ENCODE results near the gene TMPRSS2.

The TMPRSS2 gene

DNA sequence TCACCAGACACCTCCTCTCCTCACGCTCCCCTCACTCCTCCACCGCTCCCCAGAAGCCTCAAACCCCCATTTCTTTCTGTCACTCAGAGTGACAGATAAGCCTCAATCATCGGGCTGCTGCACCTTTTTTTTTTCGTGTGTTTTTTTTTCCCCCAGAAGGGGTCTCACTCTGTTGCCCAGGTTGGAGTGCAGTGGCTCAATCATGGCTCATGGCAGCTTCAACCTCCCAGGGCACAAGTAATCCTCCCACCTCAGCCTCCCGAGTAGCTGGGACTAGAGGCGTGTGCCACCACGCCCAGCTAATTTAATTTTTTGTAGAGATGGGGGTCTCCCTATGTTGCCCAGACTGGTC, 1.2 kb upstream of the TMPRSS2 start:
- DNase-seq = no peak

- DNase-seq = no peak
Observed at GRCh38 chr21:41508415-41509144, 622 bp upstream of the TMPRSS2 start.

GRCh38 chr21:41506611-41507520, 1.1 kb downstream of the TMPRSS2 start:
- no peak for DNase-seq

GRCh38 chr21:41506005-41506594, 1.9 kb downstream of the TMPRSS2 start:
- no peak for DNase-seq

DNA sequence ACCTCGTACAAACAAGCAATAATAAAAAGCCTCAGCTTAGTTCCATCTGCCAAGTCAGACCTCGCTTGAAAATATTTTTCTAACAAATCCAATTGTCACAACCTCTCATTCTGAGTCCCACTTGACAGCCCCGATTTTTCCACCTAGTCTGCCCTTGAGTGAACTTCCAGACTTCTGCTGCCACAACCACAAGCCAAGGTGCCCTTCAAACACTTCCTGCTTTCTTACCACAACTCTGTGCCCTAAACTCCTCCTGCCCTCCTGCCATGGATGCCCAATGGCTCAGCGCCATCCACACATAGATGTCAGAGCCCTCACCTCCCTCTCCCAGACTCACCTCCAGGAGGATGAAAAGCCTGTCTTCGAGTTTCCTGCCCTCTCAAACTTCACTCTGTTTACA, 3.9 kb downstream of the TMPRSS2 start:
- DNase-seq = no peak

DNA sequence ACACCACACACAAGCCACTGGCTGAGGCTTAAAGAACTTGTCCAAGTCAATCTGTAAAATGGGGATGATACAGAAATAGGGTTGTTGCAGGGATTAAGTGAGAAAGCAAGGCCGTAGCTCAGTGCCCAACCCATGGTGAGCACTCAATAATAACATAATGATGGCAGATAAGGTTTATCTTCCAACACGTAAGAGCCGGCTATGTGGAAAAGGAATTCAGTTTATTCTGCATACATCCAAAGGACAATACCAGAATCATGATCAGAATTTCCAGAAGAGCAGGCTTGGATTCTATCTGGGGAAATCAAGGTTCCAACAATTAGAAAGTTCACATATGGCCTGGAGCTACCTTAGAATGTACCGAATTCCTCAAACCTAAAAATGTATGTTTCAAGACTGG, 4.6 kb downstream of the TMPRSS2 start:
- no peak for DNase-seq

GRCh38 chr21:41501919-41502318, 6.0 kb downstream of the TMPRSS2 start:
- no peak for DNase-seq

DNA sequence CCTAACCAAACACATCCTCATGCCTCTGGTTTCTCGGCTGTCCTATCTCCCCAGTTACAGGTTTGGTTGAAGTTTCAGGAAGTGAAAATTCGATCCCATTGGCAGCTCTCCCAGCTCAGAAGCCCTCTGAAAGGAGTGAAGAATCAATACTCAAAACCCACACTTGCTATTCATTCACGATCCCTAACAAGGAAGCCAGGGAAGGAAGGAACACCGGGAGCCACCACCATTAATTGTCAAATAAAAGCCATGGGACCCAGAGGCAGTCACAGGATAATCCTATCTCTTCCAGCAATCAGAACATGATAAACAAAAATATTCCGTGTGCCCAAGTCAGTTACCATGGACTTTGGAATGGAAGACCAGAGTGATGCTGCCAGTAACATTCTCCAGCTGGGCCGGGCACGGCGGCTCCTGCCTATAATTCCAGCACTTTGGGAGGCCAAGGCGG, 7.0 kb downstream of the TMPRSS2 start:
- no peak for DNase-seq

- no peak for DNase-seq
Observed at GRCh38 chr21:41500363-41500762, 7.6 kb downstream of the TMPRSS2 start.

GRCh38 chr21:41499920-41500319, 8.0 kb downstream of the TMPRSS2 start:
- DNase-seq = no peak

GRCh38 chr21:41497788-41498187, 10.2 kb downstream of the TMPRSS2 start:
- DNase-seq = no peak

DNA sequence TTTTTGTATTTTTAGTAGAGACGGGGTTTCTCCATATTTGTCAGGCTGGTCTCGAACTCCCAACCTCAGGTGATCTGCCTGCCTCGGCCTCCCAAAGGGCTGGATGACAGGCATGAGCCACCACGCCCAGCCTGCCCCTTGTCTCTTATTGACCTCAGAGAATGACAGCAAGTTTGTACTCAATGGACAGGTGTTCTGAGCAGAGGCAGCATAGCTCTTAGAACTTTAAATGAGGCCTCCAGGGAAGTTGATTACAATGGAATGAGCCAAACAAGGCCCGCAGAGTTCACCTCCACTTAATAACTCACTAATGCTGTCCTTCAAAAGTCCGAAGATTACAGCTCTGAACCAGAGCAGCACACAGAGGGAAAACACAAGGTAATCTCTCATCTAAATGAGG, 10.9 kb downstream of the TMPRSS2 start:
- DNase-seq = no peak

DNA sequence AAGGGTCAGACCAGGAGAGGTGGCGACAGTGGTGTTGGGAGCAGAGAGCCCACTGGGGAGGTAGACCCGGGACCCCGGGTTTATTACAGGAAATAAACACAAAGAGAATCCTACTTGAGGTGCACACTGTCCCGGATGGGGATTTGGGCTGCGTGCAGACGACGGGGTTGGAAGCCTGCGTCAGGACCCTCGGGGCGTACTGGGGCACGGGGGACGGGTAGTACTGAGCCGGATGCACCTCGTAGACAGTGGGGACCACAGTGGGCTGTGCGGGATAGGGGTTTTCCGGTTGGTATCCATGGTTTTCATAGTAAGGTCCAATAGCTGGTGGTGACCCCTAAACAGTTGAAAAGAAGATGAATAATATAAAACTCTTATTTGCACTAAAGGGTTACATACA, 13.7 kb downstream of the TMPRSS2 start:
- DNase-seq = no peak

DNA sequence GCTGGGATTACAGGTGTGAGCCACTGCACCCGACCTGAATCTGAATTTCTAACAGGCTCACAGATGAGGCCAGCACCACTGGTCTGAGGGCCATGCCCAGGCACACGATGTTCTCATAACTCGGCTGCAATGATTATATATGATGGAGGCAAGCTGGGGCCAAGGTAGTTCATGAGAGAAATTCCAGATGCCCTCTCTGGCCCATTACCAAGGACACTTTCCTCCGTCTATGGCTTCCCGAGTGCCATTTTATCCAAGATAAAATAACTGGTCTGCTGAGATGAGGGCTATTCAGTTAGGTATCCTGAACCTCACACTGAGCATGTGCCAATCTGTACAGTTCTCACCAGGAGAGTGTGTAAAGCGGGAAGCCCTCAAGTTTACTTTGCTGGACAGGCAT, 16.5 kb downstream of the TMPRSS2 start:
- DNase-seq = no peak

DNA sequence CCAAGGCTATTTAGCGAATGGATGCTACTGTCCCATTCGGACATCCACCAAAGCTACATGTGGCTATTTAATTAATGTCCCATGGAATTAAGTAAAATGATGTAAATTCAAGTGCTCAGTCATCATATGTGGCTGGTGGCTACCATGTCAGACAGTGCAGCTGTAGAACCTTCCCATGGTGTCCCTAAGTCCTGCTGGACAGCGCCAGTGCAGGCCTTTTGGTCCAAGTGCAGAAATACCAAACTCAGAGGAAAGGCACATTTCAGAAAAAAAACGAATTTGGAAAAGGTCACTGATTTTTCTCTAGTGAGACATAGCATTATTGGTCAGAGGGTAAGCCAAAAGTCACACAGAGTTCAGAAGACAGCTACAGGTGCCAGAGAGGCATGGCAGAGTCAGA, 17.6 kb downstream of the TMPRSS2 start:
- DNase-seq = no peak

DNA sequence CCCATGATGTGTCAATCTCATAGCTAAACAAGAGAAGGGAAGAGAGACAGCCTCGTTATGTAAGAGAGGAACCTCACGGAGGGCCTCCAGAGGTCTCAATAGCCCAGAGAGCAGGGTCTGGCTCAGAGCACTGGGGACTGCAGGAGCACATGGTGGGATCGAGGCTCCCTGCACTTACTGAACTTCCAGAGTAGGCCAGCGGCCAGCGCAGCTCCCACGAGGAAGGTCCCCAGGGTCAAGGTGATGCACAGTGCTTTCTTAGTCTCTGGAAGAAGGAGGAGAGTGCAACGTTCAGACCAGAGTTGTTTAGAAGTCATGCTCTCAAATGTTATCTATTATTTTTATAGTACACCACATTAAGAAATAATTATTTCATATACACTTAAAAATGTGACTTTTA, 18.6 kb downstream of the TMPRSS2 start:
- no peak for DNase-seq

- no peak for DNase-seq
Observed at GRCh38 chr21:41488080-41488479, 19.9 kb downstream of the TMPRSS2 start.

DNA sequence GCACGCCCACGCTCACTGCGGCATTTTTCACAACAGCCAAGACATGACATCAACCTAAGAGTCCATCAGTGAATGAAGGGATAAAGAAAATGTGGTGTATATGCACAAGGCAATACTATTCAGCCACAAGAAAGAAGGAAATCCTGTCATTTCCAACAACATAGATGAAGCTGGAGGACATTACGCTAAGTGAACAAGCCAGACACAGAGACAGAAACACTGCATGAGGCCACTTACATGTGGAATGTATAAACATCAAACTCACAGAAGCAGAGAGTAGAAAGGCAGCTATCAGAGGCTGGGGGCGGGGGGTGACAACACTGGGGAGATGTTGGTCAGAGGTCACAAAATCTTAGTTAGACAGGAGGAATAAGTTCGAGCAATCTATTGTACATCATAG, 20.9 kb downstream of the TMPRSS2 start:
- DNase-seq = no peak

DNA sequence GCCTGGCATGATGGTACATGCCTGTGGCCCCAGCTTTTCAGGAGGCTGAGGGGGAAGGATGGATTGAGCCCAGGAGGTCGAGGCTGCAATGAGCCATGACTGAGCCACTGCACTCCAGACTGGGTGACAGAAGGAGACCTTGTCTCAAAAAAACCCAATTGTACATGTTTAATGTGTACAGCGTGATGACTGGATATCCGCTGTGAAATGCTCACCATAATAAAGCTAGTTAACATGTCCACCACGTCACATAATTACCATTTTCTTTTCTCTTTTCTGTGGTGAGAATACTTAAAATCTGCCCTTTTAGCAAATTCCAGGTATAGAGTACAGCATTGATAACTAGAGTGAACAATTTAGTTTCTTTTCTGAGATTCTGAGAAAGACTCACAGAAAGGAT, 24.0 kb downstream of the TMPRSS2 start:
- no peak for DNase-seq

DNA sequence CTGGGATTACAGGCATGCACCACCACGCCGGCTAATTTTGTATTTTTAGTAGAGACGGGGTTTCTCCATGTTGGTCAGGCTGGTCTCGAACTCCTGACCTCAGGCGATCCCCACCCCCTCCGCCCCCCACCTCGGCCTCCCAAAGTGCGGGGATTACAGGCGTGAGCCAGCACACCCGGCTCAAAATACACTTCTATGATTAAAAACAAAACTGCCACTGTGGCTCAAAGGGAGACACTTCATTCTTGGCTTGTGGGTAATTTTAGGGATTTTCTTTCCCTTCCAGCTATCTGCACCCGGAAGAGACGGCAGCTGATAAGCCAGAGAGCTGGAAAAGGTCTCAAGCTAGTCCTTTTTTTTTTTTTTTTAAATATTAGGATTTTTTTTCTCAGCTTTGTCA, 24.5 kb downstream of the TMPRSS2 start:
- DNase-seq = no peak

- DNase-seq = no peak
Observed at GRCh38 chr21:41482980-41483379, 25.0 kb downstream of the TMPRSS2 start.

- DNase-seq = no peak
Observed at GRCh38 chr21:41482301-41482700, 25.7 kb downstream of the TMPRSS2 start.

DNA sequence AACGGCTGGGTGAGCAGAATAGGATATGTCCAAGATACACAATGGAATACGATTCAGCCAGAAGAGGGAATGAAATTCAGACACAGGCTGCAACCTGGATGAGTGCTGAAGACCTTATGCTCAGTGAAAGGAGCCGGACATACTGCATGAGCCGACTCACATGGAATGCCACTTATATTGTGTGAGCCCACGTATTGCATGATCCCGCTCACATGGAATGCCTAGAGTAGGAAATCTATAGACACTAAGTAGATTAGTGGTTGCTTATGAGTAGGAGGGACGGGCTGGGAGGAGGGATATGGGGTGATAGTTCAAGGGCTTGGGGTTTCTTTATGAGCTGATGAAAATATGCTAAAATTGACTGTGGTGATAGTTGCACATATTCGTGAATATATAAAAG, 26.8 kb downstream of the TMPRSS2 start:
- no peak for DNase-seq
